GM18517 (cell line): ENCODE data around the gene AMN.
"Not testable (repeated sequence)": the region's sequence is repeated elsewhere in the genome, so short reads cannot be mapped to it uniquely, and the experiment has no call there.

Experiments
- ATAC-seq: cut with Tn5 transposase; IDR thresholded peaks from one replicate; pipeline ENCODE4 v1.9.1; 2021; ENCODE audit warnings: mild to moderate bottlenecking, moderate library complexity; ENCODE audit not compliant: unreplicated experiment

AMN gene

DNA sequence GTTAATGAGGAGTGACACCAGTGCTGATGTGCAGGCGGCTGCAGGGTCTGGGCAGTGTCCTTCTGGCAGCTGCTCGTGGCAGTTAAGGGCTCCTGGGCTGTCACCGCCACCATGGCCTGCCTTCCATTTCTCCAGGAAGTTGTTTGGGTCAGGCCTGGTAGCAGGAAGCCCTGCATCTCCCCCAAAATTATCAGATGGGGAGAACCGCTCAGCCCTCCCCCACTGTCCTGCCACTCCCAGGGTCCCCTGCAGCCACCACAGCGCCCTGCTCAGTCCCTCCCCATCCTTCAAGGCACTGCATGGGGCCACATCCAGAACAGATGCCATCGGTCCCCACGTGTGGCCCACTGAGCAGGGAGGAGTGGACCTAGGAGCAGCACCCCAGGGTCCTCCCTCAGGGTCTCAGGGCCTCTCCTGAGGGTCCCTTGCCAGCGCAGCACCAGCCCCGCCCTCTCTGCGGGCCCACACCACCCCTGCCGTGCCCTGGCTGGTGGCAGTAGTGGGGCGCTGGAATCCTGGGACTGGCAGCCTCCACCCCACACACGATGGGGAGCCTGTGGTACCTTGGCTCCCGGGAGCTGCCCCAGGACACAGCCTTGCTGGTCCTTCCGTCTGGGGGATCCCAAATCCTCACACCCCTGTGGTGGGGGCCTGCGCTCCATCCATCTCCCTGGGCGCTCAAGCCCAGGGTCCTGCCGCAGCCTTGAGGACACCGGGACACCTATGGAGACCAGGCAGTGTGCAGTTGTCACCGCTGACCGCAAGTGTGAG lies 10.3 kb upstream of the AMN start:
- no peak for ATAC-seq

DNA sequence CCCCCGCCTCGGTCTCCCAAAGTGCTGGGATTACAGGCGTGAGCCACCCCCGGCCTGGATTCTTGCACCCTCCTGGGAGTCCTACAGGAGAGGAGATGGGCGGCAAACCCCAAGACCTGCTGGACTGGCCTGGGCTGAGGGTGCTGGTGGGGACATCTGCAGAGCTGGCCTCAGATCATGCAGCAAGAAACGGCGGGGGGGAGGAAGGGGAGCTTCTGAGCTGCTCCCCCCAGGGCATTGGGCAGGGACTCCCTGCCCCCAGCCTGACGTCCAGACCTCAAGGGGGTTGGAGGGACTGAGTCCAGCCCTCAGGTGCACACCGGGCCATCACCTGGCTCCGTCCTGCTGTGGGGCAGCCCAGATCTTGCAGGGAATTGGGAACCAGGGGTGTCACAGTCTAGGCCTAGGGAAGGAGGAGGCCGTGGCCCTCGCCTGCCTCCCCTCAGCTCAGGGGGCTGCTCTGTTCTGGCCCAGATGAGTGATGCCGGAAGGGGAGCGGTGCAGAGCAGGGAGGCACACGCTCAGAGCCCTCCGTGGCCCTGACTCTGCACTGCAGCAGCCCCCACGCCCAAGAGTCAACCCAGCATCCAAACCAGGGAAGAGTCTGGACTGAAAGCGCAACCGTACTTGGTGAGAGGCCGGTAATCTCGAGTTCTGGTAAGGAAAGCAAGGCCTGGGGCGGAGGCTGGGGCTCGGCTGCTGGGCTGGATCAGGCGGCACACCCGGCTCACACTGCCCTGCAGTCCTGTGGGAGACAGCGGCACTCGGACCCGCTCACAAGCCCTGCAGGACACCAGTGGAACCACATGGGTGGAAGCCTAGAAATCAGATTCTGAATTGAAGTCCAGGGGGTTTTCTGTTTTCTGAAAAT lies 8.9 kb upstream of the AMN start:
- no peak for ATAC-seq

DNA sequence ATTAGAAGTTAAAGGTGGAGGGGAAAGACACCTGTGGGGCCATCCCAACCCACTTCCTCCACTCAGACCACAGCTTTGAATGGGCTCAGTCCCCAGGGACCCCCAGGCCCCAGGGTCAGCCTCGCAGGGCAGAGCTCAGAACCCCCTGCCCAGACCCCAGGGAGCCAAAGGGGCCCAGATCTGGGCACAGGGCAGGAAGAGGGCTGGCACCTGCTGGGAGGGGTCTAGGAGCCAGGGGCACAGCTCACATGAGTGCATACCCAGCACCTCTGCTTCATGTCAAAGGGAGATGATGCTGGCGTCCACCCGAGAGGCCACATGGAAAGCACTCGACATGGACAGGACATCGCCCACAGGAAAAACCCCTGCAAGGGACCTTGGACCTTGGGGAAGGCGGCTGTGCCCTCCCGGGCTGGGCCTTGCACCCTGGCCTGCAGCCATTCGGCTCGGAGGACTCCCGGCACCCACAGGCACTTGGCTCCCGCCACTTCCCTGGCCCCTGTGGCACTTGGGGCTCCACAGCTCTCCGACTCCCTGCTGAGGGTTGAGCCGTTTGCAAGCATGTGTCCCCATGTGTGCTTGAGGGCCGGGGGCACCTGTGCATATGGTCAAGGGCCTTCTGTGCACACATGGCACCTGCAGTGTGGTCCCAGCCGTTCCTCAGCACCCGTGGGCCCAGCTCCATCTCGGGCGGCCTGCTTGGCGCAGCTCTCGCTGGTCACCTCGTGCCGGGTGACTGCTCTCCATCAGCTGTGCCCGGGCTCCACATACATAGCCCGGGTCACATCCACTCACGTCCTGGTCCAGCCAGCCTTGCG lies 7.8 kb upstream of the AMN start:
- no peak for ATAC-seq

DNA sequence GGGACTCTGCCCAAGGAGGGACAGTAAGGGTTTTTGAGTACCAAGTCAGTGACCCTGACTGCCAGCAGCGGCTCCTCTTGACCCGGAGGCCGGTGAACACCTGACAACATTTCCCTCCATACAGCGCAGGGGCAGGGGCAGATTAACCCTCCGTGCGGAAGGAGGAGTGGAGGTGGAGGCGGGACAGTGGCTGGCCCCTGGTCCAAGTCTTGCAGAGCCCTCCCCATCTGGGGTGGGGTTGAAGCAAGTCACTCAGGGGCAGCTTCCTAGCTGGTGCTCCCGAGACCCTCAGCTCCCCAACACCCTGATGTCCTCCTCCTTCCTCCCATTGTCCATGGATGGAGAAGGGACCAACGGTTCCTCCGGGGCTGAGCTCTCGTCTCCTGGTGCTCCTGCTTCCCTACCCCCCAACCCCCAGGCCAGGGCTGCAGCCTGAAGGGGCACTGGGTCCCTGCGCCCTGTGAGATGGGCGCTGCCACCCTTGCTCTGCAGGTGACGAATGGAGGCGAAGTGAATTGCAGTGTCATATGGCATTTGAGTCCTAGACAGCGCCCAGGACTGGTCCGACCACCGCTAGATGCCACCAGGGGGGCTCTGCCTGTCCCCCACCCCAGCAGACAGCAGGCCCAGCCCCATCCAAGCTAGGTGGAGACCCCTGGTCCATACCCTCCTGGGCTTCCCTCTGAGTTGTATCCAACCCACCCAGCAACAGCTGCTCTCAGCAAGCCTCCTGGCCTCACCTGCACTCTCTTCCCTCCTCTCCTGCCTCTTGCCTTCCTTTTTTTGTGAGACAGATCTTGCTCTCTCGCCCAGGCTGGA lies 7.0 kb upstream of the AMN start:
- ATAC-seq: no peak

DNA sequence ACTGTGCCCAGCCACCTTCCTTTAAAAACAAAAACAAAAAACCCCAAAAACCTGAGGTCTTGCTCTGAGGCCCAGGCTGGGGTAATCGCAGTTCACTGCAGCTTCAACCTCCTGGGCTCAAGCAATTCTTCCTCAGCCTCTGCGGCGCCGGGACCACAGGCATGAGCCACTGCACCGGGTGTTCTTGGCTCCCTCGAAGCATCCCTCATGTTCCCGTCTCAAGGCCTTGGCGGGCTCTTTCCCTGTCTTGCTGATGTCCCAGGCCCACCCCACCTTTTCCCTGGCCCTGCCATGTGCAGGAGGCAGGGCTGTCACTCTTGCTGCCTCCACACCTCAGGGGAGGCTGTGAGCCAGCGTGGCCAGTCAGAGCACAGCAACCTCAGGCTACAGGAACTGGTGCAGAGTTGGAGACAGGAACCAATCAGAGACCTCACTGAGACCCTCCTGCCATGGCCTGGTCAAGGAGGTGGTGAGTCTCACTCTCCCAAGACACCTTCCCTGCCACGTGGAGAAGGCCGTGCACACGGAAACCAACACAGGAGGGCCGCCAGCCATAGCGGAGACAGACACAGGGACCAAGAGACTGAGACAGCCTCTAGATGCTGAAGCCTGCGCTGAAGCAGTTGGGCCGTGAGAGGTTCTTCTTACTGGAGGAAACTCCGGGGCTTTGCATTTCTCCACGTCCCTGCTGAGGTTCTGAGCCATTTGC lies 6.0 kb upstream of the AMN start:
- no peak for ATAC-seq

DNA sequence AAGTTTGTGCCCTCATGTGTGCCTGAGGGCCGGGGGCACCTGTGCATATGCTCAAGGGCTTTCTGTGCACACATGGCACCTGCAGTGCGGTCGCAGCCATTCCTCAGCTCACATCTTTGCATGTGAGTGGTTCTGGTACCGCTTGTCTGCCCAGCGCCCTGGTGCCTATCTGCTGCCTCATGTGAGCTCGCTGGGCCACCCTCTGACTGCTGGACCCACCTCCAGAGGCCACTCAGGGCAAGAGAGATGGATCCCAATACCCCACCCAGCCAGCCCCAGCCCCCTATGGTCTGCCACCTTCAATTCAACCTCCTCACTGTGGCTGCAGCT lies 5.4 kb upstream of the AMN start:
- ATAC-seq: no peak

DNA sequence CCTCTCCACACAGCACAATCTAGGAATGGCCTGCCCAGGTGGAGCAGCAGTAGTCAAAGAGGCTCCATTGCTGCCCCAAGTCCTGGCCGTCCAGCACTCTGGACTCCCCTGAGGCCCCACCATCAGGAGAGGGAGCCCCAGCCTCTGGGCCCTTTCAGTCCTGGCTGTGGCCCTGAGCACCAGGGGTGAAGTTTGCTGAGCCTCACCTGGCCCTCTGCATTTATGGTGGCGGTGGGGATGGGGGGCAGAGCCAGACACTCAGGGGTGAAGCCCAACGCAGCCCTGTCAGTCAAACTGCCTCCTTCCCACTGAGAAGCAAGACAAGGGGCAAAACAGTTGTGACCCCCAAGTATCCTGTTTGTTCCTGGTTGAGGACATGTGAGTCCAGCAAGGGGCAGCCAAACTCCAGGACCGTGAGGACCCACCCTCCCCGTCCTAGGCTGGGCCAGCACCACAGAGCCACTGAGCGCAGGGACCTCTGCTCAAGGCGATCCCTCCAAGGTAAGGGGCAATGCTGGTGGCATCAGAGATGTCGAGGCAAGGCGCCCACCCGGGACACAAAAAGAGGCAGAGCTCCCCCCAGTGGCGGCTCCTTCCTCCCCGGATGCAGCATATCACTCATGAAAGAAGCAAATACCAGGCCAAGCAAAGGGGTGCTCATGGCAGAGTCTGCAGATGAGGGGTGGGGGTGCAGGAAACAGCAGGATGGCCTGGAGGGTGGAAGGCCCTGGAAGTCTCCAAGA lies 4.8 kb upstream of the AMN start:
- no peak for ATAC-seq

DNA sequence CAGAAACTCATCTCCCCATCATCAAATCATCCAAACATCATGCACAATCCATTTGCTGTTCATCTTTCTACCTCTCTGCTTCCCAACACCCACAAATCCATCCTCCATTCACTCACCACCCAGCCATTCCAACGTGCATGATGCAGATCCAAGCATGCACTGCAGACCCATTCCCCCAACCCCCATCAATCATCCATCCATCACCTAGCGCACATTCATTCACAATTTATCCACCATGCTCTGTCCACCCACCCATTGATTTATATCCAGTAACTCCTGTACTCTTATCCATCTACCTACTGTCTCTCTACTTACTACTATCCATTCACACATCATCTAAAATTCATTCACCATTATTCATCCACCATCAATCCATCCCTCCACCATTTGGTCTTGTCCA lies 4.0 kb upstream of the AMN start:
- no peak for ATAC-seq

DNA sequence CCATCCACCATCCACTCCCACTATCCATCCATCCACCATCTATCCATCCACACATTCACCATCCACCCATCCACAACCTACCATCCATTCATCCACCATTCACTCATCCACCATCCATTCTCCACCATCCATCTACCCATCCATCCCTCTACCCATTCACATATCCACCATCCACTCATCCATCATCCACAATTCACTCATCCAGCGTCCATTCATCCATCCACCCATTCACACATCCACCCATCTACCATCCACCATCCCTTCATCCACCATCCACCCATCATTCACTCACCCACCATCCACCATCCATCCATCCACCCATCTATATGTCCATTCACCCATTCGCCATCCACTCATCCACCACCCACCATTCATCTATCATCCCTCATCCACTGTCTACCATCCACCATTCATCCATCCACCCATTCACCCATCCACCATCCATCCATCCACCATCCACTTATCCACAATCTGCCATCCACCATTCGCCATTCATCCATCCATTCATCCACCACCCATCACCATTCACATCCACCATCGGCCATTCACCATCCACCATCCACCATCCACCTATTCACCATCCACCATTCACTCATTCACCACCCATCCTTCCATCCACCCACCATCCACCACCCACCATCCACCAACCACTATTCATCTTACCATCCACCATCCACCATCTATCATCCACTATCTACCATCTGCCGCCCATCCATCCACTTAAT lies 2.0 kb upstream of the AMN start:
- no peak for ATAC-seq

DNA sequence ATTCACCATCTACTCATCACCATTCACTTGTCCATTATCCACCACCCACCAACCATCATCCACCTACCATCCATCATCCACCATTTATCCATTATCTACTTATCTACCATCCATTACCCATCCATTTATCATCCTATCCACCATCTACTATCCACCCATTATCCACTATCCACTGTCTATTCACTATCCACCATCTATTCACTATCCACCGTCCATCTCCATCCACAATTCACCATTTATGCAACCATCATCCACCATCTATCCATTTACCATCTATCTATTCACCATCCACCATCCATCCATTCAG lies 1.5 kb upstream of the AMN start:
- no peak for ATAC-seq

DNA sequence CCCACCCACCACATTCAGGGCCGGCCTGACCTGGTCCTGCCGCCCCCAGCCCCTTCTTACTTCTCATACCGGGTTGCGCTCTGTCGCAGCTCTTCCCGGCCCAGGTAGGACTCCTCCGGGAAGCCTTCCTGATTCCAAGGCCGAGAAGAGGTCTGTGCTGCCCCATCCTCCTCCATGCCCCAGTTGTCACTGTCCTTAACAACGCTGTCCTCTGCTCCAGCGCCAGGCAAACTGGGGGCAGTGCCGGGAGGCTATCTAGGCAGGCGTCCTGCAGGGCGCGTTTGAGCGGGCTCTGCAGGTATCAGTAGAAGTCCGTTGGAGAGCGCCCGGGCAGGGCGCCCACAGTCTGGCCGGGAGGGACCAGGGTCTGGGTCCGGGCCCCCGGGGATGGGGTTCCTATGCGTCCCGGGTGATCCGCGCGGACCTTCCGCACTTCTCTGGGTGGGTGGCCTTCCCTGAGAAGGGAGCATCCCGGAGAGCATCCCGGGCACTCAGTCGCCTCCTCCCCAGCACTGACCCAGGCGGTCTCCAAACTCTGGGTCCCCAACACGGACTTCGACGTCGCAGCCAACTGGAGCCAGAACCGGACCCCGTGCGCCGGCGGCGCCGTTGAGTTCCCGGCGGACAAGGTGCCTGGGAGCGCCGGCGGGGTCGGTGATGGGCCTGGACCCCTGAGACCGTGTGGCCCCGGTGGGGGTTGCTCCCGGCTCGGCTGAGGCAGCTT lies 900 bp downstream of the AMN start:
- ATAC-seq: no peak

DNA sequence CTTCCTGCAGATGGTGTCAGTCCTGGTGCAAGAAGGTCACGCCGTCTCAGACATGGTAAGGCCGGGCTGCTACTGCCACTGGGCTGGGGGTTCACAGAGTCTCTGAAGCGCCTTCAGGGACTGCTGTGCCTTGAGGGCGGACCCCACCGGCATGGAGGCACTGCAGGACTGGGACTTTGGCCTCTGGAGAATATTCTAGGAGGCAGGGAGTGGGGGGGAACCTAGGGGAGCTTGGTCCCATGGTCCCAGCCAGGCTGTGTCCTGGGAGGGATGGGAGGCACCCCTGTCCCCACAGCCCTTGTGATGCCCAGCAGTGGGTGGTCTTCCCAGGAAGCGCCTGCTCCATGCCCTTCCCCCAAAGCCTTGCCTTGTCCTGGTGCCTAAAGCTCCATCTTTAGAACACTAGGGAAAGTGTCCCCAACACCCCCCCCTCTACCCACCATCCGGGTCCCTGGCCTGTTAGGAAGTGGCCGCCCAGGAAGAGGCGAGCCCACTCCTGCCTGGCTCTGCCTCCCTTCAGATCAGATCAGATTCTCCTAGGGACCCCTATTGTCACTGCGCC lies 1.5 kb downstream of the AMN start:
- no peak for ATAC-seq

DNA sequence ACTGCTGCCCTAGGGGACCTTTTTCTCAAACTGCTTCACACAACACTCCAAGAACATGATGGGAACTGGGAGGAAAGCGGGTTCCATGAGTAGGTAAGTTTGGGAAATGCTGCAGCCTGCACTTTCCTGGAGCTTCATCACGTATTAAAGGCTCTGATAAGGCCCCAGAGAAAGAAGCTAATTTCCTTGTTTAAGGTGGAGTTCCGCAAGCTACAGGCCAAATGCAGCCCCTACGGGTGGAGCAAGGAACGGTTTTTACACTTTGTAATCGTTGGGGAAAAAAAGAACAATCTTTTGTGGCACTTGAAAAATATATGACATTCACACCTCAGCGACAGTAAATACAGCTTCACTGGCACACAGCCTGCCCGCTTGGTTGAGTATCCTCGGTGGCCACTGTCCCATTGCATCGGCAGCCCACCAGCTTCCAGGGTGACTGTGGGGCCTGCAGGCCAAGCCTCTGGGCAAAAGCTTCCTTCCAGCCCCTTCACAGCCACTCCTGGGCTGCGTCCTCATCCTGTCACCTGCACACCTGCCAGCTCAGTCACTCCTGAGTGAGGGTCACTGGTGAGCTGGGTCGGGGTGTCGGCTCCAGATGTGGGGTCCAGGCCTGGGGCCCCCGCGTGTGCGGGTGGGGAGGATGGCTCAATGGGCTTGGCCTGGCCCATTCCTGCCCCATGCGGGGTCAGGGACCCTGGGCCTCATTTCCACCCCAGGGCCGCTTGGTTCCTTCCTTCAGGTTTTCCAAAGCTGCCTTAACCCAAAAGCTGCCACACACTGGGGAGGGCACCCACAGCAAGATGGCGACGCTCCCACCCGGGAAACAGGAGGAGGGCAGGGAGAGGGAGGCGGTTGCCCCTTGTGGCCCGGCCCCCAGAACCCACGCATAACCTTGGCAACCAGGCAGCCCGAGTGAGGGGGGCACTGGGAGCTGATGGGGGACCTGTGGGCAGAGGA lies 2.4 kb downstream of the AMN start:
- no peak for ATAC-seq

DNA sequence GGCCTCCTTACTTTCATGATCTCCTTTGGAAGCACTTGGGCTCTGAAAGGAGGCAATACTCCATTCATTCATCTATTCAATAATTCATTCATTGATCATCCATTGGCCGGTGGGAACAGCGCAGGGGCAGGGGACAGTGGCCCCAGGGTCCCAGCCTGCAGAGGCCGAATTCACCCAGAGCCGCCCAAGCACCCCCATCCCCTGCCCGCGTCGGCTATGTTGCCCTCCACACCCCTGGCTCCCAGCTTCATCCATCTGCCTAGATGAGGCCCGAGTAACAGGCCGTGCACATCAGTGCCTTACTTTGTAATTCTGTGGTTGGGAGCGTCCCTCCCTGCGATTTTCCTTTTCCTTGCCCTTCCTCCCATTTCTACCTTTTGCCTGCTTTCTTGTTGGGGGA lies 3.2 kb downstream of the AMN start:
- ATAC-seq: no peak

DNA sequence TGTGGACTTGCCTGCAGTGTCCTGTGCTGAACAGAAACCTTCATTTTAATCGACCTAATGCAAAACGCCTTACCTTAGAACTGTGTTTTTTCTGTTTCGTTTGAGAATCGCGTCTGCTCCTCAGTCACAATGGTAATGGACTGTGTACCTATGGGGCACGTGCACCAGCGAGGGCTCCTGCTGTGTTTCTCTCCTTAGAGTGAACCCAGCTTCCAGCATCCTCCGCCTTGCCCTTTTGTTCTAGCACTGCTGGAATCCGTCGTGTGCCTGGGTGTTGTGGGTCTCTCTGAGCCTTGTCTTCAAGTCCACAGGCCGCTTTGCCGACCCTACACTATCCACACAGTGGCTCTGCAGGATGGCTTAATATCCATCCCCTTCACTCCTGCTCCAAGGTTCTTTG lies 3.6 kb downstream of the AMN start:
- no peak for ATAC-seq

DNA sequence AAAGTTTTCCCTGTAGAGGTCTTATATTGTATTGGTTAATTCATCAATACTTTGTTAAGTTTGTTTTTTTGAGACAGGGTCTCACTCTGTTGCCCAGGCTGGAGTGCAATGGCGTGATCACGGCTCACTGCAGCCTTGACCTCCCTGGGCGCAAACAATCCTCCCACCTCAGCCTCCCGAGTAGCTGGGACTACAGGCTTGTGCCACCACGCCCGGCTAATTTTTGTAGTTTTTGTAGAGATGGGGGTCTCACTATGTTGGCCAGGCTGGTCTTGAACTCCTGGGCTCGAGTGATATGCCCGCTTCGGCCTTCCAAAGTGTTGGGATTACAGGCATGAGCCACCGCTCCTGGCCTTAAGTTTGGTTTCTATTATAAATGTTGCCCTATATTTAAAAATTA lies 4.4 kb downstream of the AMN start:
- not testable (repeated sequence) for ATAC-seq

DNA sequence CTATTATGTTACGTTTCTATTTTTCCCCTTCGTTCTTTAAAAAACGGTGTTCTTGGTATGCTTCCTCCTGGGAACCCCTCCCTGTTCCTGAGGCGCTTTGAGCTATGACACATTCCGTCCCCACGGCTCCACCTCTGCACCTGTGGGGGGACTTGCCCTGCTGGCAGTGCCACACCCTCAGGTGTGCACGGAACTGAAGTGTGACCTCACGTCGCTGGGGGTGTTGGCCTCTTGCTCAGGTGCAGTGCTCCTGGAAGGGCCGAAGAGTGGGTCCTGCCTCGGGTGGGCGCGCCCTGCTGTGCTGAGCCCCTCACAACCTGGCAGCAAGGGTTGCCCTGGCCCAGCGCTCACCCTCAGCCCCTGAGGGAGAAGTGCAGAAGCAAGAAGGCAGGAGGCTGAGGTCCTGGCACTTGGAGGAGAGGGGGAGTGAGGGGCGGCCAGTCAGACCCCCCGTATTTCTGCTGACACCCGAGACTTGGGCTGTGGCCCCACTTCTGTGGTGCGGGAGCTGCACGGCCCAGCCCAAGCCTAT lies 4.9 kb downstream of the AMN start:
- ATAC-seq: no peak
